Neuronal stem cell (in vitro differentiated cells): ENCODE measurements around the gene PPM1D.

Experiments
- DNase-seq: peaks from one replicate; pipeline ENCODE4 v3.0.0-alpha.2; 2013; ENCODE audit warnings: low spot score
- H2AFZ ChIP-seq: one replicate; pipeline ENCODE4 v1.6.1; 2013; ENCODE audit warnings: mild to moderate bottlenecking, low read length, inconsistent platforms
- H2AK5ac ChIP-seq: 2 replicates; pipeline ENCODE4 v1.6.1; 2013; ENCODE audit warnings: low read depth, mild to moderate bottlenecking, inconsistent platforms, low read length, moderate library complexity, mixed read lengths
- H2BK120ac ChIP-seq: 2 replicates; pipeline ENCODE4 v1.6.1; 2013; ENCODE audit warnings: low read depth, mild to moderate bottlenecking, inconsistent platforms, low read length, moderate library complexity, mixed read lengths
- H2BK12ac ChIP-seq: one replicate; pipeline ENCODE4 v1.6.1; 2013; ENCODE audit warnings: low read length, inconsistent platforms
- H2BK15ac ChIP-seq: 2 replicates; pipeline ENCODE4 v1.6.1; 2013; ENCODE audit warnings: mild to moderate bottlenecking, low read length, inconsistent platforms, mixed read lengths
- H2BK5ac ChIP-seq: one replicate; pipeline ENCODE4 v1.6.1; 2013; ENCODE audit warnings: inconsistent platforms, mild to moderate bottlenecking, low read length, moderate library complexity
- H3K14ac ChIP-seq: one replicate; pipeline ENCODE4 v1.6.1; 2013; ENCODE audit warnings: low read length, inconsistent platforms
- H3K18ac ChIP-seq: 2 replicates; pipeline ENCODE4 v1.6.1; 2013; ENCODE audit warnings: low read length, inconsistent platforms
- H3K23ac ChIP-seq: 2 replicates; pipeline ENCODE4 v1.6.1; 2013; ENCODE audit warnings: low read depth, mild to moderate bottlenecking, mixed read lengths, low read length, inconsistent platforms; ENCODE audit not compliant: poor library complexity
- H3K27ac ChIP-seq: replicated peaks from 3 replicates; pipeline ENCODE4 v1.5.1; 2013; ENCODE audit warnings: low read length, inconsistent platforms
- H3K27me3 ChIP-seq, 3 experiments: 2 replicates each; pipeline ENCODE4 v1.6.1; 2013; ENCODE audit warnings: low read length in 3 of 3, mild to moderate bottlenecking in 2 of 3, inconsistent platforms in 1 of 3, low read depth in 1 of 3, mixed read lengths in 1 of 3, moderate library complexity in 1 of 3; ENCODE audit not compliant: control insufficient read depth in 3 of 3, insufficient read depth in 3 of 3
- H3K36me3 ChIP-seq, 2 donors: replicated peaks in 1 of 2; 2 replicates each; pipeline ENCODE4 v1.6.1; 2013; ENCODE audit warnings: low read length in 2 of 2; ENCODE audit not compliant: control insufficient read depth in 2 of 2, insufficient read depth in 2 of 2
- H3K4ac ChIP-seq: 2 replicates; pipeline ENCODE4 v1.6.1; 2013; ENCODE audit warnings: inconsistent platforms, mild to moderate bottlenecking, low read length, moderate library complexity
- H3K4me1 ChIP-seq, 2 donors: 1 replicate in 1 of 2; 2 replicates in 1 of 2; pipeline ENCODE4 v1.6.1; 2013; ENCODE audit warnings: low read length in 2 of 2, low read depth in 1 of 2; ENCODE audit not compliant: control insufficient read depth in 2 of 2, insufficient read depth in 1 of 2
- H3K4me2 ChIP-seq: one replicate; pipeline ENCODE4 v1.6.1; 2013; ENCODE audit warnings: mild to moderate bottlenecking, low read length, inconsistent platforms; ENCODE audit not compliant: insufficient read depth, poor library complexity, severe bottlenecking
- H3K4me3 ChIP-seq, 2 donors: 2 replicates each; pipeline ENCODE4 v1.5.1; 2013; ENCODE audit warnings: low read length in 2 of 2, mild to moderate bottlenecking in 2 of 2, inconsistent platforms in 1 of 2, moderate library complexity in 1 of 2
- H3K79me1 ChIP-seq: one replicate; pipeline ENCODE4 v1.6.1; 2013; ENCODE audit warnings: low read depth, mild to moderate bottlenecking, inconsistent platforms, low read length, moderate library complexity
- H3K9ac ChIP-seq: one replicate; pipeline ENCODE4 v1.6.1; 2013; ENCODE audit warnings: mild to moderate bottlenecking, low read depth, low read length, inconsistent platforms; ENCODE audit not compliant: poor library complexity
- H3K9me3 ChIP-seq, 2 donors: replicated peaks in 1 of 2; 2 replicates each; pipeline versions ENCODE3 to v1.6.1; 2013; ENCODE audit warnings: low read length in 2 of 2, mild to moderate bottlenecking in 2 of 2, inconsistent platforms in 1 of 2, low read depth in 1 of 2, mixed read lengths in 1 of 2, moderate library complexity in 1 of 2; ENCODE audit not compliant: control insufficient read depth in 2 of 2, insufficient read depth in 1 of 2
- H4K8ac ChIP-seq: one replicate; pipeline ENCODE4 v1.6.1; 2013; ENCODE audit warnings: low read depth, mild to moderate bottlenecking, inconsistent platforms, low read length, moderate library complexity
- H4K91ac ChIP-seq: one replicate; pipeline ENCODE4 v1.6.1; 2013; ENCODE audit warnings: low read length, low read depth, mild to moderate bottlenecking, inconsistent platforms; ENCODE audit not compliant: poor library complexity
- whole genome bisulfite sequencing, 2 donors: extraction: QIAGEN DNeasy Blood & Tissue Kit; methylation state at CpG; one replicate each; pipeline ENCODE4 v1.1.7; 2013; ENCODE audit warnings: missing lambda C conversion rate in 2 of 2, mixed read lengths in 1 of 2; ENCODE audit not compliant: insufficient read length in 2 of 2, insufficient replicate concordance in 1 of 2; ENCODE audit errors: extremely low coverage in 2 of 2; 5-methylcytosine and 5-hydroxymethylcytosine counted together

PPM1D gene

DNA sequence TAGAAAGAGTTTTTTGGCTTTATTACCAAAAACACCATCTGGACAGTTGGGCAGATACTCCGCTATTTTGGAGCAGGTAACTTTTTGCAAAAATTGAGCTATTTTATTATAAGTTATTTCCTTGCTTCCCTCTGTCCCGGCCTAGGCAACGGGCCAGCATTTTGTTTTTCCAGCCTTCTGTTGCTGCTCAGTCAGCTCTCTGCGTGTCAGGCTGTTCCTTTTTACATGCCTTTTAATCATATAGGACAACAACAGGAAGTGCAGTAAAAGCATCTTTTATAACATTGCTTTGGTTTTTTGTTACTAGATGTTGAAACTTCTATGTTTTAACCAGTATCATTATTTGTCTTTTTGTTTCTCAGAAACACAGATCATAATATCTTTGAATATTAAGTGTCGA, 30.4 kb downstream of the PPM1D start:
- Histone ChIP-seq H3K14ac (no peak overlapping the region), H3K27ac (no peak overlapping the region), H2BK120ac (no peak overlapping the region), H3K23ac (no peak overlapping the region), H3K27me3 (no peaks in the 10 kb centered on the region), H3K9me3 (no peaks in the 10 kb centered on the region), H3K9ac (no peak overlapping the region), H2BK12ac (no peak overlapping the region), H3K4me3 (no peak overlapping the region), H2AFZ (no peak overlapping the region), H3K4ac (no peak overlapping the region), H2BK5ac (no peak overlapping the region), H4K8ac (no peak overlapping the region), H3K79me1 (peaks cover 5% of the 10 kb centered on the region), H3K4me2 (no peak overlapping the region), H4K91ac (no peak overlapping the region), H2AK5ac (no peak overlapping the region), H3K36me3 (peaks cover 14 to 93% of the 10 kb centered on the region in 2 donors), H3K18ac (no peak overlapping the region), H3K4me1 (no peaks in the 10 kb centered on the region), H2BK15ac (no peak overlapping the region)
- no peak for DNase-seq
- WGBS, 2 donors: no CpG with 5 or more reads among the region's 5 CpGs

DNA sequence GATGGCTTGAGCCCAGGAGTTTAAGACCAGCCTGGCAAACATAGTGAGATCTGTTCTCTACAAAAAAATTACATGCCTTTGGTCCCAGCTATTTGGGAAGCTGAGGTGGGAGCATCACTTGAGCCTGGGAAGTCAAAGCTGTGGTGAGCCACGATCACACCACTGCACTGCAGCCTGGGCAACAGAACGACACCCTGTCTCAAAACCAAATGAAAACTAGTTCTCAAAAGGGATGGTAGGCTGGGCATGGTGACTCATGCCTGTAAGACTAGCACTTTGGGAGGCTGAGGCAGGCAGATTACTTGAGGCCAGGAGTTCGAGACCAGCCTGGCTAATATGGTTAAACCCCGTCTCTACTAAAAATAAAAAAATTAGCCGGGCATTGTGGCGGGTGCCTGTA, 31.1 kb downstream of the PPM1D start:
- WGBS, 2 donors: no CpG with 5 or more reads among the region's 6 CpGs
- H2BK12ac ChIP-seq: no peak overlapping the region
- H3K18ac ChIP-seq: no peak overlapping the region
- no peak overlapping the region for H4K91ac ChIP-seq
- H2AFZ ChIP-seq: no peak overlapping the region
- no peaks in the 10 kb centered on the region for H3K27me3 ChIP-seq
- H3K9me3 ChIP-seq: no peaks in the 10 kb centered on the region
- no peak overlapping the region for H2BK15ac ChIP-seq
- H3K4ac ChIP-seq: no peak overlapping the region
- peaks cover 5% of the 10 kb centered on the region for H3K79me1 ChIP-seq
- no peaks in the 10 kb centered on the region for H3K4me1 ChIP-seq
- H3K9ac ChIP-seq: no peak overlapping the region
- H4K8ac ChIP-seq: no peak overlapping the region
- H3K23ac ChIP-seq: no peak overlapping the region
- H3K4me2 ChIP-seq: no peak overlapping the region
- no peak overlapping the region for H3K4me3 ChIP-seq
- H3K27ac ChIP-seq: no peak overlapping the region
- H2AK5ac ChIP-seq: no peak overlapping the region
- no peak for DNase-seq
- H3K36me3 ChIP-seq: peaks cover 14 to 93% of the 10 kb centered on the region in 2 donors
- H2BK5ac ChIP-seq: no peak overlapping the region
- no peak overlapping the region for H3K14ac ChIP-seq
- no peak overlapping the region for H2BK120ac ChIP-seq

DNA sequence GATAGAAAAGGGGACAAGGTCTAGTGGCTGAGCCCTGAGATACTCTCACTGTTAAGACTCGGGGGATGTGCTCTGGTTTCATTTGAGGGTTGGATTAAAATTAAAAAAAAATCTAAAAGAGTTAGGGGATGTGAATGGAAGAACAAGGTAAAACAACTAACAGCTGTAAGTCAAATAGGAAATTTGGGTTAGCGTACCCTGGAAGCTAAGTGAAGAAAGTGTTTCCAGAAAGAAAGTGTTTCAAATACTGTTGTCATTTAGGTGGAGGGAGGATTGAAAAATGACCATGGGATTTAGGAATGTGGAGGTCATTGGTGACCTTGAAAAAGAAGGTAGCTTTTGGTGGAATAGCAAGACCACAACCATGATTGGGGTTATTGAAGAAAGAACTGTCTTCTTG, 37.7 kb downstream of the PPM1D start:
- H3K4me2 ChIP-seq: no peak overlapping the region
- no peak overlapping the region for H3K27ac ChIP-seq
- H2AK5ac ChIP-seq: no peak overlapping the region
- no CpG with 5 or more reads among the region's 2 CpGs for WGBS, 2 donors
- no peak overlapping the region for H3K4ac ChIP-seq
- H4K91ac ChIP-seq: no peak overlapping the region
- no peak overlapping the region for H2BK12ac ChIP-seq
- no peak overlapping the region for H3K23ac ChIP-seq
- no peak for DNase-seq
- no peak overlapping the region for H3K14ac ChIP-seq
- no peak overlapping the region for H2BK15ac ChIP-seq
- H2BK120ac ChIP-seq: no peak overlapping the region
- H4K8ac ChIP-seq: no peak overlapping the region
- H3K9ac ChIP-seq: no peak overlapping the region
- H3K4me1 ChIP-seq: no peaks in the 10 kb centered on the region
- H3K27me3 ChIP-seq: no peaks in the 10 kb centered on the region
- no peak overlapping the region for H3K18ac ChIP-seq
- peaks cover 6% of the 10 kb centered on the region for H3K79me1 ChIP-seq
- no peak overlapping the region for H3K4me3 ChIP-seq
- no peak overlapping the region for H2AFZ ChIP-seq
- no peaks in the 10 kb centered on the region for H3K9me3 ChIP-seq
- H2BK5ac ChIP-seq: no peak overlapping the region
- H3K36me3 ChIP-seq: peaks cover 12 to 86% of the 10 kb centered on the region in 2 donors

DNA sequence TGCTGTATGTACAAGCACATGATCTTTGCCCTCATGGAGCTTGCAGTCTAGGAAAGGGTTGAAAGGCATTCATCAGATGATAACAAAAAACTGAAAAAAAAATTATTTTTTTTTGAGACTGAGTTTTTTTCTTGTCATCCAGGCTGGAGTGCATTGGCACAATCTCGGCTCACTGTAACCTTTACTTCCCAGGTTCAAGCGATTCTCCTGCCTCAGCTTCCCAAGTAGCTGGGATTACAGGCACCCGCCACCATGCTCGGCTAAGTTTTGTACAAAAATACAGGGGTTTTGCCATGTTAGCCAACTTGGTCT, 39.0 kb downstream of the PPM1D start:
- no peak overlapping the region for H2BK120ac ChIP-seq
- H4K91ac ChIP-seq: no peak overlapping the region
- no peak overlapping the region for H3K14ac ChIP-seq
- no CpG with 5 or more reads among the region's 4 CpGs for WGBS, 2 donors
- no peaks in the 10 kb centered on the region for H3K4me1 ChIP-seq
- no peak overlapping the region for H2AFZ ChIP-seq
- peaks cover 13 to 85% of the 10 kb centered on the region in 2 donors for H3K36me3 ChIP-seq
- H3K4me3 ChIP-seq: no peak overlapping the region
- no peak overlapping the region for H3K23ac ChIP-seq
- no peak overlapping the region for H3K9ac ChIP-seq
- no peak overlapping the region for H2BK5ac ChIP-seq
- peaks cover 3% of the 10 kb centered on the region for H3K79me1 ChIP-seq
- H2AK5ac ChIP-seq: no peak overlapping the region
- no peak overlapping the region for H3K4me2 ChIP-seq
- no peak overlapping the region for H2BK12ac ChIP-seq
- no peak overlapping the region for H2BK15ac ChIP-seq
- H3K9me3 ChIP-seq: no peaks in the 10 kb centered on the region
- no peak overlapping the region for H3K4ac ChIP-seq
- H3K27ac ChIP-seq: no peak overlapping the region
- DNase-seq: no peak
- no peak overlapping the region for H3K18ac ChIP-seq
- no peaks in the 10 kb centered on the region for H3K27me3 ChIP-seq
- no peak overlapping the region for H4K8ac ChIP-seq
